Calu3 (cell line): ENCODE measurements around the gene KRTAP10-5. TPM values are rescaled to one million over a fixed set of nuclear protein-coding genes. Genes with fewer than 3 reads are reported as not detected.

Experiments
- BruUV-seq: library from RNA; stranded (reverse); fragments of 400-500 nt; replicated peaks from 2 replicates; lab custom pipeline; 2021; lab: Mats Ljungman, UMichigan
- CTCF ChIA-PET: fragments of 300-600 bp; sonication (Branson Sonifier 250); formaldehyde crosslinking; loops from one replicate; lab custom pipeline; 2022; ENCODE audit warnings: antibody characterized with exemption; lab: Charles Lee
- DNase-seq: peaks from one replicate; pipeline ENCODE4 v3.0.0; 2022
- H3K27ac Mint-ChIP-seq: one replicate; pipeline ENCODE4 v1.8.0; 2022; ENCODE audit warnings: mixed read lengths; ENCODE audit not compliant: unreplicated experiment
- H3K27me3 Mint-ChIP-seq: one replicate; pipeline ENCODE4 v1.8.0; 2022; ENCODE audit warnings: mixed read lengths; ENCODE audit not compliant: unreplicated experiment
- H3K36me3 Mint-ChIP-seq: one replicate; pipeline ENCODE4 v1.8.0; 2022; ENCODE audit warnings: mild to moderate bottlenecking, moderate library complexity, mixed read lengths; ENCODE audit not compliant: insufficient read depth, unreplicated experiment
- H3K4me1 Mint-ChIP-seq: one replicate; pipeline ENCODE4 v1.8.0; 2022; ENCODE audit warnings: mild to moderate bottlenecking, low read depth, mixed read lengths; ENCODE audit not compliant: unreplicated experiment
- H3K4me3 Mint-ChIP-seq: one replicate; pipeline ENCODE4 v1.8.0; 2022; ENCODE audit warnings: mild to moderate bottlenecking, low read depth, moderate library complexity, mixed read lengths; ENCODE audit not compliant: unreplicated experiment
- H3K9me3 Mint-ChIP-seq: one replicate; pipeline ENCODE4 v1.8.0; 2022; ENCODE audit warnings: low read depth, mixed read lengths; ENCODE audit not compliant: unreplicated experiment
- intact Hi-C: fragments of 100-400 bp; cut with micrococcal nuclease; formaldehyde crosslinking; loops from one replicate; pipeline ENCODE4 v1.10.0; 2022; ENCODE audit not compliant: unreplicated experiment
- total RNA-seq: library from RNA; stranded (reverse); gene quantifications from 2 replicates; pipeline ENCODE4 v1.2.3, GENCODE V29; 2022
- TF ChIP-seq, protein P1 (sequence below): fragments of 200-600 bp; IDR thresholded peaks from one replicate; pipeline ENCODE4 v1.8.0; 2022; ENCODE audit warnings: antibody characterized with exemption; ENCODE audit not compliant: unreplicated experiment

The KRTAP10-5 gene
- total RNA-seq, 1 experiment from 2014 or later, result not detected

DNA sequence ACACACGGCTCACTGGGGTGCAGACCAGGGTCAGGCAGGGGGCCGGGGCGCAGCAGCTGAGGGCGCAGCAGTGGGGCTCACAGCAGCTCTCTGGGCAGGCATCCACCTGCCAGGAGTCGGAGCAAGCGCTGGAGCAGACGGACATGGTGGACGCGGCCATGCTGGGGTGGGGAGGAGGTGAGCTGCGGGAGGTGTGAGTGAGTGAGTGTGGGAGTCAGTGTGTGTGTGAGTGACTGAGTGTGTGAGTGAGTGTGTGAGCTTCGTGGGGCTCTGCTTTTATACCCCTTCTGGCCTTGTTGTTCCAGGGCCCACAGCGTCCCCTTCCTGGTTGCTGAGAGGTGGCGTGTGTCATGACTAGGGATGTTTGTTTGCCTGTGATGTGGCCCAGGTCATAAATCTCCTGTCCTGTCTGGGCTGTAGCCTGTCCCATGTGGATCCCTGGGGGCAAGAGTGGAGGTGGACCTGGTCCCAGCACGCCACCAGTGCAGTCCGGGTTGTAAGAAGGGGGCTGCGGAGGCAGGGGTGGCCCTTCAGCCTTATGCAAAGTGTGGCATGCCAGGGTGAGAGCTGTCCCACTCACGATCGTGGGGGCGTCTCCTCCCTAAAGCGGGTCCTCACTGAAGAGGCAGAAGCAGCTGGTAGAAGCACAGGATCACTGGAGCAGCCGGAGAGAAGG is 40.3 kb downstream of the KRTAP10-5 start, which contains the start of gene KRTAP10-1:
Gene KRTAP10-1, minus strand, starts transcription at position 205 of the 676 bp plus-strand sequence. Its CDS starts 45 bp downstream, at position 160.
- no TSS peak for BruUV-seq
- Mint-ChIP-seq H3K9me3 (no peaks in the 10 kb centered on the region), H3K27ac (no peak within 1 kb of the TSS), H3K36me3 (no peaks in the 10 kb centered on the region), H3K4me3 (no peak within 1 kb of the TSS), H3K27me3 (peaks cover 2% of the 10 kb centered on the region), H3K4me1 (no peaks in the 10 kb centered on the region)
- CTCF ChIA-PET, result no interaction called here
- intact Hi-C loops, result no loop called here
- TF ChIP-seq, protein P1, sequence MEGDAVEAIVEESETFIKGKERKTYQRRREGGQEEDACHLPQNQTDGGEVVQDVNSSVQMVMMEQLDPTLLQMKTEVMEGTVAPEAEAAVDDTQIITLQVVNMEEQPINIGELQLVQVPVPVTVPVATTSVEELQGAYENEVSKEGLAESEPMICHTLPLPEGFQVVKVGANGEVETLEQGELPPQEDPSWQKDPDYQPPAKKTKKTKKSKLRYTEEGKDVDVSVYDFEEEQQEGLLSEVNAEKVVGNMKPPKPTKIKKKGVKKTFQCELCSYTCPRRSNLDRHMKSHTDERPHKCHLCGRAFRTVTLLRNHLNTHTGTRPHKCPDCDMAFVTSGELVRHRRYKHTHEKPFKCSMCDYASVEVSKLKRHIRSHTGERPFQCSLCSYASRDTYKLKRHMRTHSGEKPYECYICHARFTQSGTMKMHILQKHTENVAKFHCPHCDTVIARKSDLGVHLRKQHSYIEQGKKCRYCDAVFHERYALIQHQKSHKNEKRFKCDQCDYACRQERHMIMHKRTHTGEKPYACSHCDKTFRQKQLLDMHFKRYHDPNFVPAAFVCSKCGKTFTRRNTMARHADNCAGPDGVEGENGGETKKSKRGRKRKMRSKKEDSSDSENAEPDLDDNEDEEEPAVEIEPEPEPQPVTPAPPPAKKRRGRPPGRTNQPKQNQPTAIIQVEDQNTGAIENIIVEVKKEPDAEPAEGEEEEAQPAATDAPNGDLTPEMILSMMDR, result no peak
- no peak for DNase-seq

DNA sequence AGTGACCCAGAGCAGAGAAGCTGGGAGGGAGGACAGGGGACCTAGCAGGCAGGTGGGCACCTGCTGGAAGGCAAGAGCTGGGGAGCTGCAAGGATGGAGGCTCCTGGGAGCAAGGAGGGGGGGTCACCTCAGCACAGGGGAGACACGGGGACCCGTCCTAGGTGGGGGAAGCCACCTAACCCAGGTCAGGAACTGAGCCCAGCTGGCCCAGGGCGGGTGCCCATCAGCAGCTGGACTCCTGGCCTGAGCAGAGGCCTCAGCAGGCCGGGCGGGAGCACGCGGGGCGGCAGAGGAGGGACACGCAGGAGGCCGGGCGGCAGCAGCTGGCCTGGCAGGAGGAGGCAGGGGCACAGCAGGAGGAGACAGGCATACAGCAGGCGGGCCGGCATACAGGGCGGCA is 41.4 kb downstream of the KRTAP10-5 start:
- TF ChIP-seq, protein P1, result no peak
- no peaks in the 10 kb centered on the region for H3K4me1 Mint-ChIP-seq
- intact Hi-C loops, result no loop called here
- H3K27ac Mint-ChIP-seq, result no peak overlapping the region
- no TSS peak for BruUV-seq
- no peaks in the 10 kb centered on the region for H3K9me3 Mint-ChIP-seq
- no peak overlapping the region for H3K4me3 Mint-ChIP-seq
- H3K27me3 Mint-ChIP-seq, result no peaks in the 10 kb centered on the region
- no peaks in the 10 kb centered on the region for H3K36me3 Mint-ChIP-seq
- DNase-seq, result no peak
- CTCF ChIA-PET, result no interaction called here

GRCh38 chr21:44537930-44538911 is 42.2 kb downstream of the KRTAP10-5 start:
- TF ChIP-seq, protein P1, result no peak
- Mint-ChIP-seq H3K4me3 (no peak overlapping the region), H3K4me1 (no peaks in the 10 kb centered on the region), H3K9me3 (no peaks in the 10 kb centered on the region), H3K27ac (no peak overlapping the region), H3K27me3 (no peaks in the 10 kb centered on the region), H3K36me3 (no peaks in the 10 kb centered on the region)
- DNase-seq, result no peak
- intact Hi-C loops, result no loop called here
- CTCF ChIA-PET, result no interaction called here
- BruUV-seq, result no TSS peak

DNA sequence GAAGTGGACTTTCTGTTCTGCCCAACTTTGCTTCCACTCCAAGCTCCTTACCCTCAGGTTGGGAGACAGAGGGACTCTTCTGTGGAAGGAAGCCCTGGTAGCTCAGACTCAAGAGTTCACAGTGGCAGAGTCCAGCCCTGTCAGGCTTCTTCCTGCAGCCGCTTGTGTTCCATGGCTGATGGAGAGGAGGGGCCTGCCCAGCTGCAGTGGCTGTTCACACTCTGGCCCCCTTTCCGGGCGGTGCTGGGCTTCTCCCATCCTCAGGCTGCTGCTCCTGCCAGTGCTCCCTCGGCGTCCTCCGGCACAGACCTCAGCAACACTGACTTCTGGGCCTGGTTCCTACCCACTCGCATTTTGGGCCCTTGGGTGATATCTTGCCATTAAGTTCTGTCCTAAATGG is 44.4 kb downstream of the KRTAP10-5 start:
- H3K4me1 Mint-ChIP-seq, result no peaks in the 10 kb centered on the region
- intact Hi-C loops, result no loop called here
- H3K27ac Mint-ChIP-seq, result no peak overlapping the region
- no peak overlapping the region for H3K4me3 Mint-ChIP-seq
- CTCF ChIA-PET, result interaction anchor here (0.7 kb wide), 1 partner anchor 35 kb away, joined by 3 read pairs; no protein-coding TSS in a partner anchor
- DNase-seq, result no peak
- H3K36me3 Mint-ChIP-seq, result no peaks in the 10 kb centered on the region
- no peaks in the 10 kb centered on the region for H3K9me3 Mint-ChIP-seq
- H3K27me3 Mint-ChIP-seq, result peaks cover 17% of the 10 kb centered on the region
- no TSS peak for BruUV-seq
- TF ChIP-seq, protein P1, result no peak
